ENCODE data around the gene KIF26B.

DNA sequence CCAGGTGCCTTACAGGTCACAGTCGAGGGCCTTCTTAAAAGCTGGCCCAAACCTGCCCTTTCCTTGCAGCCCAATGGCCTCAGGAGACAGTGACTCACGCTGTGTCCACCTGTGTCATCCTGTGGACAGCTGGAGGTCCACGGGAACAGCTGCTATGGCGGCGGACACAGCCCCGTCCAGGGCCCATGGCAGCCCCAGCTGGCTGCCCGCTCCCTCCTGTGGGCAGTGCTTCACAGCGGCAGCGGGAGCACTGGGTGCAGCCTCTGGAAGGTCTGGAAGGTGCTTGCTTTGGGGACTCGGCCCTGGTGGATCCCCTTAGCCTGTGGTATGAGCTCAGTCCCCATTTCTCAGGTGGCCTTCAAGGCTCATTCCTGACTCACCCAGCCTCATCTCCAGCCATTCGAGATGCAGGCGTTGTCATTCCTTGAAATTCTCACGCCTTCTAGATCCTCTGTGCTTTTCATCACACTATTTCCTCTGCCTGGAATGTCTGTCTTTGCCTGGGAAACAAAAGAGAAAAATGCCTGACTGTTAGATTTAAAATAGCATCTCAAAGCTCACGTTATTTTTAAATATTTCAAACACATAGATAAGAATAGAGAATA is 86.8 kb downstream of the KIF26B start:
- TF ChIP-seq, protein P1, sequence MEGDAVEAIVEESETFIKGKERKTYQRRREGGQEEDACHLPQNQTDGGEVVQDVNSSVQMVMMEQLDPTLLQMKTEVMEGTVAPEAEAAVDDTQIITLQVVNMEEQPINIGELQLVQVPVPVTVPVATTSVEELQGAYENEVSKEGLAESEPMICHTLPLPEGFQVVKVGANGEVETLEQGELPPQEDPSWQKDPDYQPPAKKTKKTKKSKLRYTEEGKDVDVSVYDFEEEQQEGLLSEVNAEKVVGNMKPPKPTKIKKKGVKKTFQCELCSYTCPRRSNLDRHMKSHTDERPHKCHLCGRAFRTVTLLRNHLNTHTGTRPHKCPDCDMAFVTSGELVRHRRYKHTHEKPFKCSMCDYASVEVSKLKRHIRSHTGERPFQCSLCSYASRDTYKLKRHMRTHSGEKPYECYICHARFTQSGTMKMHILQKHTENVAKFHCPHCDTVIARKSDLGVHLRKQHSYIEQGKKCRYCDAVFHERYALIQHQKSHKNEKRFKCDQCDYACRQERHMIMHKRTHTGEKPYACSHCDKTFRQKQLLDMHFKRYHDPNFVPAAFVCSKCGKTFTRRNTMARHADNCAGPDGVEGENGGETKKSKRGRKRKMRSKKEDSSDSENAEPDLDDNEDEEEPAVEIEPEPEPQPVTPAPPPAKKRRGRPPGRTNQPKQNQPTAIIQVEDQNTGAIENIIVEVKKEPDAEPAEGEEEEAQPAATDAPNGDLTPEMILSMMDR (conservative IDR thresholded peaks at IDR 0.05; ENCODE audit: low read length) = no peak
- TF ChIP-seq EZH2phosphoT487 (IDR thresholded peaks at IDR 0.05; ENCODE audit: borderline replicate concordance) = no peak

Measured in Loucy (cell line).